ENCODE data around the gene DGKQ. TPM values are rescaled to one million over a fixed set of nuclear protein-coding genes. Genes with fewer than 3 reads are reported as not detected.

Gene DGKQ
- total RNA-seq, 1 experiment from 2014 or later = 11.8 TPM

- DNase-seq = no peak
- intact Hi-C loops (cut with micrococcal nuclease; ENCODE audit: unreplicated experiment) = no loop called here
- no peaks in the 10 kb centered on the region for H3K4me1 Mint-ChIP-seq (ENCODE audit: low read depth, unreplicated experiment)
- H3K27me3 Mint-ChIP-seq (ENCODE audit: unreplicated experiment) = peaks cover 21% of the 10 kb centered on the region
- no peak overlapping the region for H3K4me3 Mint-ChIP-seq (ENCODE audit: low read depth, unreplicated experiment)
- peak overlapping the region; percentile 50 for H3K27ac Mint-ChIP-seq (ENCODE audit: unreplicated experiment)
- TF ChIP-seq, protein P1, sequence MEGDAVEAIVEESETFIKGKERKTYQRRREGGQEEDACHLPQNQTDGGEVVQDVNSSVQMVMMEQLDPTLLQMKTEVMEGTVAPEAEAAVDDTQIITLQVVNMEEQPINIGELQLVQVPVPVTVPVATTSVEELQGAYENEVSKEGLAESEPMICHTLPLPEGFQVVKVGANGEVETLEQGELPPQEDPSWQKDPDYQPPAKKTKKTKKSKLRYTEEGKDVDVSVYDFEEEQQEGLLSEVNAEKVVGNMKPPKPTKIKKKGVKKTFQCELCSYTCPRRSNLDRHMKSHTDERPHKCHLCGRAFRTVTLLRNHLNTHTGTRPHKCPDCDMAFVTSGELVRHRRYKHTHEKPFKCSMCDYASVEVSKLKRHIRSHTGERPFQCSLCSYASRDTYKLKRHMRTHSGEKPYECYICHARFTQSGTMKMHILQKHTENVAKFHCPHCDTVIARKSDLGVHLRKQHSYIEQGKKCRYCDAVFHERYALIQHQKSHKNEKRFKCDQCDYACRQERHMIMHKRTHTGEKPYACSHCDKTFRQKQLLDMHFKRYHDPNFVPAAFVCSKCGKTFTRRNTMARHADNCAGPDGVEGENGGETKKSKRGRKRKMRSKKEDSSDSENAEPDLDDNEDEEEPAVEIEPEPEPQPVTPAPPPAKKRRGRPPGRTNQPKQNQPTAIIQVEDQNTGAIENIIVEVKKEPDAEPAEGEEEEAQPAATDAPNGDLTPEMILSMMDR (IDR thresholded peaks at IDR 0.05; ENCODE audit: unreplicated experiment) = no peak
- no peaks in the 10 kb centered on the region for H3K9me3 Mint-ChIP-seq (ENCODE audit: low read depth, unreplicated experiment)
- CTCF ChIA-PET = no interaction called here
- H3K36me3 Mint-ChIP-seq (ENCODE audit: insufficient read depth, unreplicated experiment) = peaks cover 8% of the 10 kb centered on the region
- BruUV-seq (replicated peaks) = no TSS peak
Observed at GRCh38 chr4:998096-998691, 24.8 kb upstream of the DGKQ start.

GRCh38 chr4:997375-998071, 24.2 kb upstream of the DGKQ start:
- Mint-ChIP-seq H3K27ac (ENCODE audit: unreplicated experiment) (peak overlapping the region; percentile 50), H3K4me1 (ENCODE audit: low read depth, unreplicated experiment) (no peaks in the 10 kb centered on the region), H3K27me3 (ENCODE audit: unreplicated experiment) (peaks cover 21% of the 10 kb centered on the region), H3K9me3 (ENCODE audit: low read depth, unreplicated experiment) (no peaks in the 10 kb centered on the region), H3K36me3 (ENCODE audit: insufficient read depth, unreplicated experiment) (peaks cover 12% of the 10 kb centered on the region), H3K4me3 (ENCODE audit: low read depth, unreplicated experiment) (no peak overlapping the region)
- DNase-seq = no peak
- no TSS peak for BruUV-seq (replicated peaks)
- intact Hi-C loops (cut with micrococcal nuclease; ENCODE audit: unreplicated experiment) = no loop called here
- TF ChIP-seq, protein P1 (IDR thresholded peaks at IDR 0.05; ENCODE audit: unreplicated experiment) = no peak
- CTCF ChIA-PET = no interaction called here

- Mint-ChIP-seq H3K4me1 (ENCODE audit: low read depth, unreplicated experiment) (no peaks in the 10 kb centered on the region), H3K27me3 (ENCODE audit: unreplicated experiment) (peaks cover 21% of the 10 kb centered on the region), H3K27ac (ENCODE audit: unreplicated experiment) (no peak overlapping the region), H3K36me3 (ENCODE audit: insufficient read depth, unreplicated experiment) (peaks cover 16% of the 10 kb centered on the region), H3K4me3 (ENCODE audit: low read depth, unreplicated experiment) (no peak overlapping the region), H3K9me3 (ENCODE audit: low read depth, unreplicated experiment) (no peaks in the 10 kb centered on the region)
- CTCF ChIA-PET = no interaction called here
- BruUV-seq (replicated peaks) = no TSS peak
- DNase-seq = no peak
- intact Hi-C loops (cut with micrococcal nuclease; ENCODE audit: unreplicated experiment) = no loop called here
- TF ChIP-seq, protein P1 (IDR thresholded peaks at IDR 0.05; ENCODE audit: unreplicated experiment) = no peak
Observed at GRCh38 chr4:996997-997374, 23.6 kb upstream of the DGKQ start.

DNA sequence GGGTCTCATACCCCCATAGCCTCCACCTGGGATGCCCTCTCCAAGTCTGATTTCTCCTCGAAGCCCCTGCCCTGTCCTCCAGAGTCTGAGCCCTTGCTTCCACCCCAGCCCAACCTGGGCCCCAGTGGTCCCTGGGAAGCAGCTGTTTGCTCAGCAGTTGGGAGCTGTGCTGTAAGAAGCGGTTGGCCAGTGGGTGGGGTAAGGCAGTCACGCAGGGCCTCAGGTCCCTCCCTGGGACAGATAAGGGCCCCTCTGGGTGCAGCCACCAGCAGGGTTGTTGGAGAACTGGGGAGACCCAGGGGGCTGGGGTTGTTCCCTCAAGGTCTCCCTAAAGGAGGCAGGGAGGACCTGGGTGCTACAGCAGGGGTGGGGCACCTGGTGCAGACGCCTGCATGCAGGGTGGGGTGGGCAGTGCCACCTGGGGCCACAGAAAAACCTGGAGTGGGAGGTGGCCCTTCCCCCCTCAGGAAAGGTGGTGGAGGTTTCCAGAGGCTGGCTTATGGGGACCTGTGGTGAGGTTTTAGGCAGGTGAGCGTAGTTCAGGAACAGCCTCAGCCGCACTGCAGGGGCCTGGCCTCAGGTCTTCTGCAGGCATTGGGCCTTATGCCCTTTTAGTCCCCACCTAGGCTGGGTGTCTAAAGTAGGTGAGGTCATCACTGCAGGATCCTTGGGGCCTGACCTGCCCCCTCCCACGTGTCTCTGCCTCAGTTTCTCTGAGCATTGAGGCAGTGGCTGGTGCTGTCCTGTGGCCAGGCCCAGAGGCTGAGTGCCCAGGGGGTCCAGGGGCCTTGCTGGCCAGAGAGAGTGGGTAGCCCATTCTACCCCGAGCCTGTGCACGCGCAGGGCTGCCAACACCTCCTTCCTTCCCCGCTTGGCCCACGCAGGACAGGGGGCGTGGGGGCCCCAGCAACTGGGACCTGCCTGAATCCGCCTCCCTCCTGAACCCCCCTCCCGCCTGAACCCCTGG, 22.9 kb upstream of the DGKQ start:
- CTCF ChIA-PET = no interaction called here
- H3K9me3 Mint-ChIP-seq (ENCODE audit: low read depth, unreplicated experiment) = no peaks in the 10 kb centered on the region
- H3K4me3 Mint-ChIP-seq (ENCODE audit: low read depth, unreplicated experiment) = no peak overlapping the region

More for the DNA sequence above, 22.9 kb upstream of the DGKQ start:
- Mint-ChIP-seq H3K27me3 (ENCODE audit: unreplicated experiment) (peaks cover 21% of the 10 kb centered on the region), H3K27ac (ENCODE audit: unreplicated experiment) (no peak overlapping the region), H3K36me3 (ENCODE audit: insufficient read depth, unreplicated experiment) (peaks cover 16% of the 10 kb centered on the region), H3K4me1 (ENCODE audit: low read depth, unreplicated experiment) (no peaks in the 10 kb centered on the region)
- BruUV-seq (replicated peaks) = no TSS peak
- TF ChIP-seq, protein P1 (IDR thresholded peaks at IDR 0.05; ENCODE audit: unreplicated experiment) = no peak
- DNase-seq = no peak
- intact Hi-C loops (cut with micrococcal nuclease; ENCODE audit: unreplicated experiment) = no loop called here
